Fibroblast of skin of left biceps (primary cell): ENCODE results near the gene MYO7A.

Experiments
- DNase-seq, 2 experiments: peaks; one replicate each; pipeline ENCODE4 v3.0.0-alpha.2; 2013; ENCODE audit warnings: low read depth in 2 of 2

MYO7A gene

GRCh38 chr11:77127920-77128691 lies at the start of gene MYO7A:
Gene MYO7A, plus strand, starts transcription at chr11:77128246. Its CDS starts 2,389 bp downstream, at chr11:77130635.
- DNase-seq = no peak

GRCh38 chr11:77079666-77080065 lies 48.4 kb upstream of the MYO7A start:
- no peak for DNase-seq

GRCh38 chr11:77080643-77081210 lies 47.3 kb upstream of the MYO7A start:
- DNase-seq = no peak

GRCh38 chr11:77081381-77081851 lies 46.6 kb upstream of the MYO7A start:
- no peak for DNase-seq

- no peak for DNase-seq
Measured at GRCh38 chr11:77081976-77082836, 45.8 kb upstream of the MYO7A start.

GRCh38 chr11:77082838-77083565 lies 45.0 kb upstream of the MYO7A start:
- peak in 1 of 2 experiments; percentile 2 for DNase-seq

- no peak for DNase-seq
Measured at GRCh38 chr11:77083566-77084245, 44.3 kb upstream of the MYO7A start.

GRCh38 chr11:77084581-77085191 lies 43.4 kb upstream of the MYO7A start:
- DNase-seq = no peak

GRCh38 chr11:77085652-77086051 lies 42.4 kb upstream of the MYO7A start:
- no peak for DNase-seq

- no peak for DNase-seq
Measured at GRCh38 chr11:77086521-77087472, 41.2 kb upstream of the MYO7A start.

GRCh38 chr11:77087723-77088225 lies 40.3 kb upstream of the MYO7A start:
- DNase-seq = no peak

GRCh38 chr11:77088236-77089003 lies 39.6 kb upstream of the MYO7A start:
- DNase-seq = no peak

GRCh38 chr11:77089004-77089545 lies 39.0 kb upstream of the MYO7A start:
- DNase-seq = no peak

- no peak for DNase-seq
Measured at GRCh38 chr11:77090046-77090372, 38.0 kb upstream of the MYO7A start.

GRCh38 chr11:77090373-77091111 lies 37.5 kb upstream of the MYO7A start:
- DNase-seq = no peak

GRCh38 chr11:77091146-77091940 lies 36.7 kb upstream of the MYO7A start:
- DNase-seq = no peak

GRCh38 chr11:77092382-77092781 lies 35.7 kb upstream of the MYO7A start:
- no peak for DNase-seq
